ENCODE results near the gene GTF3C4.

- TF ChIP-seq POLR2A (IDR thresholded peaks at IDR 0.05) (no peak), POLR2AphosphoS5 (IDR thresholded peaks at IDR 0.05) (no peak)
Observed at GRCh38 chr9:132725306-132725705, 55.0 kb downstream of the GTF3C4 start.
